HCT116 (cell line): ENCODE results near the gene TOP1. TPM values are rescaled to one million over a fixed set of nuclear protein-coding genes. Genes with fewer than 3 reads are reported as not detected.

Experiments
- ATAC-seq: fragments of 200-7000 bp; cut with Tn5 transposase; 2 replicates; pipeline ENCODE4 v1.9.1; 2020; ENCODE audit warnings: mild to moderate bottlenecking, moderate library complexity
- BruUV-seq: library from RNA; stranded (reverse); fragments of 400-500 nt; replicated peaks from 2 replicates; lab custom pipeline; 2021; lab: Mats Ljungman, UMichigan
- CTCF ChIA-PET: fragments of 300-600 bp; sonication (Branson Sonifier 250); formaldehyde crosslinking; loops from one replicate; lab custom pipeline; 2021; ENCODE audit warnings: antibody characterized with exemption; lab: Charles Lee
- POLR2A ChIA-PET: fragments of 300-600, 350-600 bp; sonication (Branson Sonifier 250); formaldehyde crosslinking; loops from one replicate; lab custom pipeline; 2021; ENCODE audit warnings: antibody characterized with exemption; lab: Charles Lee
- RAD21 ChIA-PET, 2 experiments: fragments of 300-600 bp; sonication (Branson Sonifier 250); formaldehyde crosslinking; loops; one replicate each; lab custom pipeline; 2023; ENCODE audit warnings: low total read pairs in 2 of 2; ENCODE audit not compliant: uncharacterized antibody in 2 of 2, unreplicated experiment in 2 of 2, low non-redundant PET in 1 of 2; lab: Charles Lee
- DNase-seq: peaks from one replicate; pipeline ENCODE4 v3.0.0-alpha.2; 2010; ENCODE audit warnings: low read depth, low spot score
- H2AFZ ChIP-seq: fragments of 200-600 bp; shearing (Covaris generic), sonication (generic); 2 replicates; pipeline ENCODE4 v1.6.1; 2017; ENCODE audit warnings: low read depth, mixed run types, mixed read lengths, antibody characterized with exemption, low read length; ENCODE audit not compliant: poor library complexity, severe bottlenecking
- H3K27ac ChIP-seq: 2 replicates; pipeline ENCODE4 v1.5.1; 2012; ENCODE audit warnings: low read depth, low read length
- H3K27me3 ChIP-seq: fragments of 200-600 bp; sonication (generic); 2 replicates; pipeline ENCODE4 v1.6.1; 2016; ENCODE audit warnings: mixed run types, low read length, mixed read lengths; ENCODE audit not compliant: insufficient read depth
- H3K36me3 ChIP-seq, 2 experiments: fragments of 200-500 bp in 1 of 2; fragments of 200-600 bp in 1 of 2; sonication (Bioruptor generic) in 1 of 2; sonication (generic) in 1 of 2; 2 replicates each; pipeline versions ENCODE4 v1.5.1 to v1.6.1; 2014 to 2016; ENCODE audit warnings: low read length in 2 of 2, inconsistent platforms in 1 of 2, mixed read lengths in 1 of 2, mixed run types in 1 of 2; ENCODE audit not compliant: insufficient read depth in 2 of 2, control insufficient read depth in 1 of 2
- H3K4me1 ChIP-seq, 2 experiments: fragments of 200-600 bp in 1 of 2; sonication (generic) in 1 of 2; 2 replicates each; pipeline versions ENCODE4 v1.5.1 to v1.6.1; 2012 to 2017; ENCODE audit warnings: low read length in 2 of 2, inconsistent platforms in 1 of 2, mild to moderate bottlenecking in 1 of 2, mixed read lengths in 1 of 2, mixed run types in 1 of 2, moderate library complexity in 1 of 2; ENCODE audit not compliant: insufficient read depth in 2 of 2, control insufficient read depth in 1 of 2
- H3K4me2 ChIP-seq: fragments of 200-600 bp; sonication (generic); 2 replicates; pipeline ENCODE4 v1.6.1; 2017; ENCODE audit warnings: mixed run types, low read length, mixed read lengths
- H3K4me3 ChIP-seq, 2 experiments: fragments of 200-600 bp in 1 of 2; sonication (generic) in 1 of 2; replicated peaks in 1 of 2; 2 replicates each; pipeline ENCODE4 v1.5.1; 2011 to 2016; ENCODE audit warnings: low read length in 2 of 2, control low read depth in 1 of 2, low read depth in 1 of 2, mild to moderate bottlenecking in 1 of 2, mixed read lengths in 1 of 2, mixed run types in 1 of 2
- H3K79me2 ChIP-seq: fragments of 200-600 bp; sonication (generic); 2 replicates; pipeline ENCODE4 v1.6.1; 2017; ENCODE audit warnings: mild to moderate bottlenecking, mixed run types, low read length, moderate library complexity, mixed read lengths; ENCODE audit not compliant: insufficient read depth
- H3K9ac ChIP-seq: fragments of 200-600 bp; sonication (generic); 2 replicates; pipeline ENCODE4 v1.6.1; 2016; ENCODE audit warnings: low read length, mixed read lengths
- H3K9me2 ChIP-seq: fragments of 200-600 bp; sonication (generic), shearing (Covaris generic); 2 replicates; pipeline ENCODE4 v1.6.1; 2017; ENCODE audit warnings: mixed run types, mild to moderate bottlenecking, moderate library complexity; ENCODE audit not compliant: insufficient read depth
- H3K9me3 ChIP-seq, 2 experiments: fragments of 200-500 bp in 1 of 2; fragments of 200-600 bp in 1 of 2; sonication (Bioruptor generic) in 1 of 2; sonication (generic) in 1 of 2; 2 replicates each; pipeline ENCODE4 v1.6.1; 2014 to 2017; ENCODE audit warnings: low read length in 2 of 2, mixed read lengths in 2 of 2, inconsistent platforms in 1 of 2, low read depth in 1 of 2, mild to moderate bottlenecking in 1 of 2, mixed run types in 1 of 2, moderate library complexity in 1 of 2; ENCODE audit not compliant: control insufficient read depth in 1 of 2, insufficient read depth in 1 of 2
- H4K20me1 ChIP-seq: fragments of 200-600 bp; sonication (generic), shearing (Covaris generic); 2 replicates; pipeline ENCODE4 v1.6.1; 2017; ENCODE audit warnings: mixed run types, mild to moderate bottlenecking, moderate library complexity; ENCODE audit not compliant: insufficient read depth
- CEBPB ChIP-seq: IDR thresholded peaks from 2 replicates; pipeline ENCODE4 v1.6.1; 2012; ENCODE audit warnings: low read depth
- POLR2AphosphoS5 ChIP-seq: IDR thresholded peaks from 2 replicates; pipeline ENCODE4 v1.6.1; 2011; ENCODE audit warnings: mild to moderate bottlenecking, low read depth, low read length, moderate library complexity
- intact Hi-C: fragments of 100-400 bp; cut with micrococcal nuclease; formaldehyde crosslinking; loops from 2 replicates; pipeline ENCODE4 v1.10.0; 2022
- total RNA-seq: library from RNA; stranded (reverse); gene quantifications from one replicate; pipeline ENCODE4 v1.2.1, GENCODE V29; 2021; ENCODE audit not compliant: unreplicated experiment
- TF ChIP-seq, protein P1 (sequence below), 3 experiments: fragments of 200-600 bp in 1 of 3; sonication (generic) in 1 of 3; IDR thresholded peaks in 2 of 3; conservative IDR thresholded peaks in 1 of 3; 2 replicates each; pipeline ENCODE4 v1.5.1; 2012 to 2017; ENCODE audit warnings: low read depth in 2 of 3, low read length in 2 of 3, antibody characterized with exemption in 1 of 3, borderline replicate concordance in 1 of 3, control low read depth in 1 of 3, mild to moderate bottlenecking in 1 of 3, mixed read lengths in 1 of 3, mixed run types in 1 of 3, moderate library complexity in 1 of 3; ENCODE audit not compliant: insufficient read depth in 1 of 3
- TF ChIP-seq, protein P2 (sequence below): IDR thresholded peaks from 2 replicates; pipeline ENCODE4 v1.6.1; 2012; ENCODE audit warnings: low read depth

Gene TOP1
- total RNA-seq, 1 experiment from 2014 or later = 190 TPM

DNA sequence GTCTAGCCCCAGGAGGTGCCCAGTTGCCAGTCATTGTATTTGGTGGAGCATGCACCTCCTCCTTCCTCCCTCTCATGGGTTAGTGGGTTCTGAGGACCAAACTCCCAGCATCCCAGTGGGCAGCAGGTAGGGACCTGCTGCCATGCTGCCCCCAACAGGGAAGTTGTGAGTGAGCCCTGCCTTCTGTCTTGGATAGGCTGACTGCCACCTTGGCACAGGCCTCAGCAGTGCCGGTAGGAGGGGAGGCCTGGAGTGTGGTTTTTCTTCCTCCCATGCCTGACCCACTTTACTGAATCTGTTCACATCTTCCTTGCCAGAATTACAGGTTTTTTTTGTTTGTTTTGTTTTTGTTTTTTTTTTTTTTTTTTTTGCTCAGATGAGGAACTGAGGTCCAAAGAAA lies 133.3 kb downstream of the TOP1 start:
- no peaks in the 10 kb centered on the region for H3K9me3 ChIP-seq
- intact Hi-C loops = no loop called here
- H3K27me3 ChIP-seq = no peaks in the 10 kb centered on the region
- TF ChIP-seq CEBPB (no peak), POLR2AphosphoS5 (no peak)
- TF ChIP-seq, protein P1, sequence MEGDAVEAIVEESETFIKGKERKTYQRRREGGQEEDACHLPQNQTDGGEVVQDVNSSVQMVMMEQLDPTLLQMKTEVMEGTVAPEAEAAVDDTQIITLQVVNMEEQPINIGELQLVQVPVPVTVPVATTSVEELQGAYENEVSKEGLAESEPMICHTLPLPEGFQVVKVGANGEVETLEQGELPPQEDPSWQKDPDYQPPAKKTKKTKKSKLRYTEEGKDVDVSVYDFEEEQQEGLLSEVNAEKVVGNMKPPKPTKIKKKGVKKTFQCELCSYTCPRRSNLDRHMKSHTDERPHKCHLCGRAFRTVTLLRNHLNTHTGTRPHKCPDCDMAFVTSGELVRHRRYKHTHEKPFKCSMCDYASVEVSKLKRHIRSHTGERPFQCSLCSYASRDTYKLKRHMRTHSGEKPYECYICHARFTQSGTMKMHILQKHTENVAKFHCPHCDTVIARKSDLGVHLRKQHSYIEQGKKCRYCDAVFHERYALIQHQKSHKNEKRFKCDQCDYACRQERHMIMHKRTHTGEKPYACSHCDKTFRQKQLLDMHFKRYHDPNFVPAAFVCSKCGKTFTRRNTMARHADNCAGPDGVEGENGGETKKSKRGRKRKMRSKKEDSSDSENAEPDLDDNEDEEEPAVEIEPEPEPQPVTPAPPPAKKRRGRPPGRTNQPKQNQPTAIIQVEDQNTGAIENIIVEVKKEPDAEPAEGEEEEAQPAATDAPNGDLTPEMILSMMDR (IDR thresholded peaks at IDR 0.05 in 2 of 3, conservative IDR thresholded peaks at IDR 0.05 in 1 of 3; ENCODE audit: borderline replicate concordance in 1 of 3, insufficient read depth in 1 of 3, low read depth in 2 of 3, low read length in 2 of 3) = 0 out of 6 replicates have a peak, but pooled peaks of 1 of the 3 experiments have one; percentile 10
- TF ChIP-seq, protein P2, sequence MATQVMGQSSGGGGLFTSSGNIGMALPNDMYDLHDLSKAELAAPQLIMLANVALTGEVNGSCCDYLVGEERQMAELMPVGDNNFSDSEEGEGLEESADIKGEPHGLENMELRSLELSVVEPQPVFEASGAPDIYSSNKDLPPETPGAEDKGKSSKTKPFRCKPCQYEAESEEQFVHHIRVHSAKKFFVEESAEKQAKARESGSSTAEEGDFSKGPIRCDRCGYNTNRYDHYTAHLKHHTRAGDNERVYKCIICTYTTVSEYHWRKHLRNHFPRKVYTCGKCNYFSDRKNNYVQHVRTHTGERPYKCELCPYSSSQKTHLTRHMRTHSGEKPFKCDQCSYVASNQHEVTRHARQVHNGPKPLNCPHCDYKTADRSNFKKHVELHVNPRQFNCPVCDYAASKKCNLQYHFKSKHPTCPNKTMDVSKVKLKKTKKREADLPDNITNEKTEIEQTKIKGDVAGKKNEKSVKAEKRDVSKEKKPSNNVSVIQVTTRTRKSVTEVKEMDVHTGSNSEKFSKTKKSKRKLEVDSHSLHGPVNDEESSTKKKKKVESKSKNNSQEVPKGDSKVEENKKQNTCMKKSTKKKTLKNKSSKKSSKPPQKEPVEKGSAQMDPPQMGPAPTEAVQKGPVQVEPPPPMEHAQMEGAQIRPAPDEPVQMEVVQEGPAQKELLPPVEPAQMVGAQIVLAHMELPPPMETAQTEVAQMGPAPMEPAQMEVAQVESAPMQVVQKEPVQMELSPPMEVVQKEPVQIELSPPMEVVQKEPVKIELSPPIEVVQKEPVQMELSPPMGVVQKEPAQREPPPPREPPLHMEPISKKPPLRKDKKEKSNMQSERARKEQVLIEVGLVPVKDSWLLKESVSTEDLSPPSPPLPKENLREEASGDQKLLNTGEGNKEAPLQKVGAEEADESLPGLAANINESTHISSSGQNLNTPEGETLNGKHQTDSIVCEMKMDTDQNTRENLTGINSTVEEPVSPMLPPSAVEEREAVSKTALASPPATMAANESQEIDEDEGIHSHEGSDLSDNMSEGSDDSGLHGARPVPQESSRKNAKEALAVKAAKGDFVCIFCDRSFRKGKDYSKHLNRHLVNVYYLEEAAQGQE = no peak
- ChIA-PET CTCF (no interaction called here), POLR2A (no interaction called here), RAD21 (no interaction called here)
- ATAC-seq = peak; percentile 57; the same call in 1 of the 2 replicates
- no TSS peak for BruUV-seq
- no peaks in the 10 kb centered on the region for H3K79me2 ChIP-seq
- no peak overlapping the region for H3K4me2 ChIP-seq
- no peak overlapping the region for H2AFZ ChIP-seq
- no peaks in the 10 kb centered on the region for H3K4me1 ChIP-seq
- DNase-seq = no peak
- H3K27ac ChIP-seq = no peak overlapping the region
- H3K36me3 ChIP-seq = peaks cover 5 to 29% of the 10 kb centered on the region in 2 experiments; a peak in 3 of 4 replicates
- no peaks in the 10 kb centered on the region for H4K20me1 ChIP-seq
- no peak overlapping the region for H3K4me3 ChIP-seq
- no peaks in the 10 kb centered on the region for H3K9me2 ChIP-seq
- H3K9ac ChIP-seq = no peak overlapping the region
